Measurements from ENCODE around the gene HPRT1.
"Not testable (repeated sequence)": the region's sequence is repeated elsewhere in the genome, so short reads cannot be mapped to it uniquely, and the experiment has no call there.

The HPRT1 gene

DNA sequence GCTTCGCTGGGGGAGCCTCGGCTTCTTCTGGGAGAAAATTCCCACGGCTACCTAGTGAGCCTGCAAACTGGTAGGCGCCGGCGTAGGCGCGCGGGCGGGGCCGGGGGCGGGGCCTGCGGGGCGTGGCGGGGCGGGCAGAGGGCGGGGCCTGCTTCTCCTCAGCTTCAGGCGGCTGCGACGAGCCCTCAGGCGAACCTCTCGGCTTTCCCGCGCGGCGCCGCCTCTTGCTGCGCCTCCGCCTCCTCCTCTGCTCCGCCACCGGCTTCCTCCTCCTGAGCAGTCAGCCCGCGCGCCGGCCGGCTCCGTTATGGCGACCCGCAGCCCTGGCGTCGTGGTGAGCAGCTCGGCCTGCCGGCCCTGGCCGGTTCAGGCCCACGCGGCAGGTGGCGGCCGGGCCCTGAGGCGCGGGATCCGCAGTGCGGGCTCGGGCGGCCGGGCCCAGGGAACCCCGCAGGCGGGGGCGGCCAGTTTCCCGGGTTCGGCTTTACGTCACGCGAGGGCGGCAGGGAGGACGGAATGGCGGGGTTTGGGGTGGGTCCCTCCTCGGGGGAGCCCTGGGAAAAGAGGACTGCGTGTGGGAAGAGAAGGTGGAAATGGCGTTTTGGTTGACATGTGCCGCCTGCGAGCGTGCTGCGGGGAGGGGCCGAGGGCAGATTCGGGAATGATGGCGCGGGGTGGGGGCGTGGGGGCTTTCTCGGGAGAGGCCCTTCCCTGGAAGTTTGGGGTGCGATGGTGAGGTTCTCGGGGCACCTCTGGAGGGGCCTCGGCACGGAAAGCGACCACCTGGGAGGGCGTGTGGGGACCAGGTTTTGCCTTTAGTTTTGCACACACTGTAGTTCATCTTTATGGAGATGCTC lies at the start of gene HPRT1:
TSS of gene HPRT1 (plus strand) at position 161 of the 857 bp plus-strand sequence. CDS start at position 308, 147 bp downstream.
- DNase-seq, result peak; percentile 56

GRCh38 chrX:134416087-134416486 lies 43.9 kb upstream of the HPRT1 start:
- no peak for DNase-seq

GRCh38 chrX:134418317-134419113 lies 41.5 kb upstream of the HPRT1 start:
- DNase-seq, result no peak

DNA sequence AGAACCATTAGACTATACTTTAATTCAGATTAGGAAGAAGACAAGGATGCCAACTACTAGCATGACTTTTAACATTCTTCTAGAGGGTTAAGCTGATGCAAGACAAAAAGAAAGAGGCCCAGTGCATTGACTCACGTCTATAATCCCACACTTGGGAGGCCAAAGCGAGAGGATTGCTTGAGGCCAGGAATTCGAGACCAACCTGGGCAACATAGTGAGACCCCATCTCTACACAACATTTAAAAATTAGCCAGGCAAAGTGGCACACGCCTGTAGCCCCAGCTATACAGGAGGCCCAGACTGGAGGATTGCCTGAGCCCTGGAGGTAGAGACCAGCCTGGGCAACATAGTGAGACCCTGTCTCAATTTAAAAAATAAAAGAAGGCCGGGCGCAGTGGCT lies 40.2 kb upstream of the HPRT1 start:
- DNase-seq, result no peak

DNA sequence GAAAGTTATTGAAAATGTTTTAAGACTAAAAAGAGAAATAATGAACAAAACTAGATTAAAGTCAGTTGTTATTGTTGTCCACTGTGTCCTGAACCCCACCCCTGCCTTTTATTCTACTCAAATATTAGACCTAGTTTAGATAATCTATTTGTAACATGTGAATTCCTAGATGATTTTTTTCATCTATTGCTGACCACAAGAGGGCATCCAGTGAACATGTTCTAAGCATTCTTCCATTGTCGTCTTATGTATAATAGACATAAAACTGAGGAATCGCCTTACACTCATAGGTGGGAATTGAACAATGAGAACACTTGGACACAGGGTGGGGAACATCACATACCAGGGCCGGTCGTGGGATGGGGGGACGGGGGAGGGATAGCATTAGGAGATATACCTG lies 36.4 kb upstream of the HPRT1 start:
- no peak for DNase-seq

DNA sequence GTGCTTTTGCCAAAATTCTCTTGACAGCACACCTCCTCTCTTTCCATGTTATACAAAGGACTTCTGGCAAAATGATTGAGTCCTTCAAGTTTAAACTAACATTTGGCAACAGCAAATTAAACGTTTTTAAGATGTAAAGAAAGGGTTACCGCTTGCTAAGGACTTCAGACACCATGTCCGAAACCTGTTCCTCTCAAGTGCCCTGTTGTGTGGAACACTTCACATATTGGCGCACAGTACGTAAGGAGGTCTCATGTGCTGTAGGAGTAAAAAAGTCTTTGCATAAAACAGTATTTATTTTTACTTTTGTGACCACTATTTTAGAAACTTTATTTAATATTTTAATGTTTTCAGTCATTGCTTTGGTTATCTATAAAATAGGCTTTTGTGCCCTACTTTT lies 33.7 kb upstream of the HPRT1 start:
- no peak for DNase-seq

- DNase-seq, result no peak
Observed at GRCh38 chrX:134431894-134432293, 28.1 kb upstream of the HPRT1 start.

GRCh38 chrX:134435894-134436293 lies 24.1 kb upstream of the HPRT1 start:
- DNase-seq, result no peak

- no peak for DNase-seq
Observed at GRCh38 chrX:134443020-134443419, 16.9 kb upstream of the HPRT1 start.

GRCh38 chrX:134443461-134443860 lies 16.5 kb upstream of the HPRT1 start:
- no peak for DNase-seq

DNA sequence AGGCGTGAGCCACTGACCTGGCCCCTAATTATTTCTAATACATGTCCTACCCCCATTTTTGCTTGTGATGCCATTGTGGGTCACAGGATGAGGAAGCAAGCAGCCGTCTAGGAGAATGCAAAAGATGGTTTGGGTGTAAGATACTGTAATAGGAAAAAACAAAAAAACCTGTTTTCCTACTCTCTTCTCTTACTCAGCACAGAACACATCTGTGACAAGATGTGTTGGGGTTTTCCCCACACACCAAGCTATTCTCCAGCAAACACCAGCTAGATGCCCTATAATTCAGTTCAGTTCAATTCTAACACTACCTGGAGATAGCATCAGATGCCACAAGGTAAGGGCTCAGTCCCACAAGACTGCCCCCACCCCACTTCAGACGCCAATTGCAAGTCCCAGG lies 15.3 kb upstream of the HPRT1 start:
- DNase-seq, result no peak

GRCh38 chrX:134452596-134452995 lies 7.4 kb upstream of the HPRT1 start:
- no peak for DNase-seq

DNA sequence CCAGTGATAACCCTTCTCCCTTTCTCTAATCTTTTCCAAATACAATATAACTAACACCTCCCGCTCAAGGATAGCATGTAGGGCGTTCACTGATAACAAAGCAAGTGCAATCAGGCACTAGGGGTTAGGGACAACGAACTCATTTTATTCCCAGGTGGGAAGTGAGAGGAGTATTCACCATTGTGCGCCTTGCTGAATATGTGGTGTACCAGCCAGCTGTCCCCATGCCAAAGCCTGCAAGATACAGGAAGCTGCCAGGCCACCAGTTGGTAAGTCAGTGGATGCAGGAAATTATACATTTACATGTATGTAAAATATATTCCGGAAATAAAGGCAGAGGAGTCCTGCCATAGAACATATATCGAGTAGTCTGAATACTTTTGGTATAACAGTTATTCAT lies 6.3 kb upstream of the HPRT1 start:
- no peak for DNase-seq

- no peak for DNase-seq
Observed at GRCh38 chrX:134454506-134454905, 5.5 kb upstream of the HPRT1 start.

GRCh38 chrX:134457708-134458107 lies 2.3 kb upstream of the HPRT1 start:
- no peak for DNase-seq

DNA sequence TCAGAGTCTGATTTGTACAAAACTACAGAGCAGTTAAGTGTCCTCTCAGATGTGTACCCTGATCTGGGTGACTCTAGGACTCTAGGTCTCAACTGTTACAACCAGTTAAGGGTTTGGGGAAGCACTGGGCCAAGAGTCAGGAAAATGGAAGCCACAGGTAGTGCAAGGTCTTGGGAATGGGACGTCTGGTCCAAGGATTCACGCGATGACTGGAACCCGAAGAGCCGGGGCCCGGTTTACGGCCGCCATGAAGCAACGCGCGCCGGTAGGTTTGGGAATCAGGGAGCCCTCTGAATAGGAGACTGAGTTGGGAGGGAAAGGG lies 321 bp upstream of the HPRT1 start:
- DNase-seq, result no peak

DNA sequence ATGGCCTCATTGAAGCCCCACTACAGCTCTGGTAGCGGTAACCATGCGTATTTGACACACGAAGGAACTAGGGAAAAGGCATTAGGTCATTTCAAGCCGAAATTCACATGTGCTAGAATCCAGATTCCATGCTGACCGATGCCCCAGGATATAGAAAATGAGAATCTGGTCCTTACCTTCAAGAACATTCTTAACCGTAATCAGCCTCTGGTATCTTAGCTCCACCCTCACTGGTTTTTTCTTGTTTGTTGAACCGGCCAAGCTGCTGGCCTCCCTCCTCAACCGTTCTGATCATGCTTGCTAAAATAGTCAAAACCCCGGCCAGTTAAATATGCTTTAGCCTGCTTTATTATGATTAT lies 876 bp downstream of the HPRT1 start:
- DNase-seq, result no peak

- DNase-seq, result no peak
Observed at GRCh38 chrX:134461437-134461836, 1.5 kb downstream of the HPRT1 start.

DNA sequence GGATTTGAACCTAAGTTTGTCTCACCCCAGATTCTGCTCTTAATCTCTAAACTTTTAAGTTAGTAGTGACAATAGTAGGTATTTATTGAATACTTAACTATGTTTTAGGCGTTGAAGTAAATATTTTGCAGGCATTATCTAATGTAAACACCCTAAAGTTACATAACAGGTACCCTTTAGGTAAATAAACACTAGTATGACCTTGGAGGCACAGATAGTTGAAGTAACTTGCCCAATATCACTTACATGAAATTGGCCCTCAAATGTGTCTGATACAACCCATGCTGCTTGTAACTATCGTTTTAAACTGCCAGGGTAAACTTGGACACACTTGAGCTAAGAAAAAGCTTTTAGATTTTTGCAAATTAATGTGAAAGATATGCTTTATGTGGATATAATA lies 3.0 kb downstream of the HPRT1 start:
- no peak for DNase-seq

- not testable (repeated sequence) for DNase-seq
Observed at GRCh38 chrX:134464453-134464852, 4.5 kb downstream of the HPRT1 start.

- DNase-seq, result no peak
Observed at GRCh38 chrX:134469486-134469885, 9.5 kb downstream of the HPRT1 start.

DNA sequence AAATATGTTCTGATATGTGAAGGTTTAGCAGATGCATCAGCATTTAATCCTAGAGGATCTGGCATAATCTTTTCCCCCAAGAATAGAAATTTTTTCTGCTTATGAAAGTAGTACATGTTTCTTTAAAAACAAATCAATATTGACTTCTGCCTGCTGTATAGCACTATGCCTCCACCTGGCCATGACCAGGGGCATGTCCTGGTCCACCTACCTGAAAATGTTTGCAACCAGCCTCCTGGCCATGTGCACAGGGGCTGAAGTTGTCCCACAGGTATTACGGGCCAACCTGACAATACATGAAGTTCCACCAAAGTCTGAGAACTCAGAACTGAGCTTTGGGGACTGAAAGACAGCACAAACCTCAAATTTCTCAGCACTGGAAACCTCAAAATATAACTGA lies 10.0 kb downstream of the HPRT1 start:
- DNase-seq, result no peak

DNA sequence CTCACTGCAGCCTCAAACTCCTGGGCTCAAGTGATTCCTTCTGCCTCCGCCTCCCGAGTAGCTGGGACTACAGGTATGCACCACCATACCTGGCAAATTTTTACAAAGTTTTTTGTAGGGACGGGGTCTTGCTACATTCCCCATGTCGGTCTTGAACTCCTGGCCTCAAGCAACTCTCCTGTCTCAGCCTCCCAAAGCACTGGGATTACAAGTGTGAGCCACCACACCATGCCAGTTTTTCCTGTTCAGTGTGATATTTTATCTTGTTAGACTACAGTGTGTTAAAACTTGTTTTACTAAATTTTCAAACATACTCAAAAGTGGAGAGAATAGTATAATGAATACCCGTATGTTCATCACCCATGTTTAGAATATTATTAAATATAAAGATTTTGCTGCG lies 12.1 kb downstream of the HPRT1 start:
- no peak for DNase-seq

- DNase-seq, result no peak
Observed at GRCh38 chrX:134476284-134476683, 16.3 kb downstream of the HPRT1 start.

DNA sequence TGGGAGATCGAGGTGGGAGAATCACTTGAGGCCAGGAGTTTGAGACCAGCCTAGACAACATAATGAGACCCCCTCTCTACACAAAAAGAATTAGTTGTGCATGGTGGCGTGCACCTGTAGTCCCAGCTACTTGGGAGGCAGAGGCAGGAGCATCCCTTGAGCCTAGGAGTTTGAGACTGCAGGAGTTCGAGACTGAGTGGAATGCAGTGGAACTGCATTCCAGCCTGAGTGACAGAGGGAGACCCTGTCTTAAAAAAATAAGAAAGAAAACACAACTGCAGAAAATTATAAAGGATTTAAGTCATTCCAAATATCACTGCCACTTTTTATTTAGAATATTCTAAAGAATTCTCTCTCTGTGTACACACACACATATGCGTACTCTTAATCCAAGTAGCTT lies 18.4 kb downstream of the HPRT1 start:
- no peak for DNase-seq
